ENCODE results near the gene COPS7B. TPM values are rescaled to one million over a fixed set of nuclear protein-coding genes. Genes with fewer than 3 reads are reported as not detected.

The COPS7B gene
- total RNA-seq, 4 donors from 2014 or later: 28.8 to 45.1 (median 37.1) TPM

DNA sequence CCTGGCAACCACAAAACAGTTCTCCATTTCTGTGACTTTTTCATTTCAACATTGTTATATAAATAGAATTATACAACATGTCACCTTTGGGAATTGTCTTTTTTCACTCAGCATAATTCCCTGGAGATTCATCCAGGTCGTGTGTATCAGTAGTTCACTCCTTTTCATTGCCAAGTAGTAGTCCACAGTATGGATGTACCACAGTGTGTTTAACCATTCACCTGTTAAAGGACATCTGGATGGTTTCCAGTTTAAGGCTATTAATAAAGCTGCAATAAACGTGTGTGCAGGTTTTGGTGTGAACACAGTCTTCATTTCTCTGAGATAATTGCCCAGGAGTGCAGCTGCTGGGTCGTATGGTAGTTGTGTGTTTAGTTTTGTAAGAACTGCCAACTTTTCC is 35.7 kb downstream of the COPS7B start:
- Histone ChIP-seq H3K27me3 (no peaks in the 10 kb centered on the region), H3K4me1 (no peaks in the 10 kb centered on the region), H3K27ac (no peak overlapping the region), H3K9me3 (no peaks in the 10 kb centered on the region), H3K4me3 (replicated peaks in 1 of 3) (no peak overlapping the region), H3K36me3 (no peaks in the 10 kb centered on the region)
- intact Hi-C loops (cut with DNase I): no loop called here
- 59 to 69% methylated on average over 3 of the region's 3 CpGs for WGBS, 2 donors
- TF ChIP-seq, protein P1, sequence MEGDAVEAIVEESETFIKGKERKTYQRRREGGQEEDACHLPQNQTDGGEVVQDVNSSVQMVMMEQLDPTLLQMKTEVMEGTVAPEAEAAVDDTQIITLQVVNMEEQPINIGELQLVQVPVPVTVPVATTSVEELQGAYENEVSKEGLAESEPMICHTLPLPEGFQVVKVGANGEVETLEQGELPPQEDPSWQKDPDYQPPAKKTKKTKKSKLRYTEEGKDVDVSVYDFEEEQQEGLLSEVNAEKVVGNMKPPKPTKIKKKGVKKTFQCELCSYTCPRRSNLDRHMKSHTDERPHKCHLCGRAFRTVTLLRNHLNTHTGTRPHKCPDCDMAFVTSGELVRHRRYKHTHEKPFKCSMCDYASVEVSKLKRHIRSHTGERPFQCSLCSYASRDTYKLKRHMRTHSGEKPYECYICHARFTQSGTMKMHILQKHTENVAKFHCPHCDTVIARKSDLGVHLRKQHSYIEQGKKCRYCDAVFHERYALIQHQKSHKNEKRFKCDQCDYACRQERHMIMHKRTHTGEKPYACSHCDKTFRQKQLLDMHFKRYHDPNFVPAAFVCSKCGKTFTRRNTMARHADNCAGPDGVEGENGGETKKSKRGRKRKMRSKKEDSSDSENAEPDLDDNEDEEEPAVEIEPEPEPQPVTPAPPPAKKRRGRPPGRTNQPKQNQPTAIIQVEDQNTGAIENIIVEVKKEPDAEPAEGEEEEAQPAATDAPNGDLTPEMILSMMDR (IDR thresholded peaks at IDR 0.05): no peak
- TF ChIP-seq POLR2A (IDR thresholded peaks at IDR 0.05): no peak
- DNase-seq: no peak

DNA sequence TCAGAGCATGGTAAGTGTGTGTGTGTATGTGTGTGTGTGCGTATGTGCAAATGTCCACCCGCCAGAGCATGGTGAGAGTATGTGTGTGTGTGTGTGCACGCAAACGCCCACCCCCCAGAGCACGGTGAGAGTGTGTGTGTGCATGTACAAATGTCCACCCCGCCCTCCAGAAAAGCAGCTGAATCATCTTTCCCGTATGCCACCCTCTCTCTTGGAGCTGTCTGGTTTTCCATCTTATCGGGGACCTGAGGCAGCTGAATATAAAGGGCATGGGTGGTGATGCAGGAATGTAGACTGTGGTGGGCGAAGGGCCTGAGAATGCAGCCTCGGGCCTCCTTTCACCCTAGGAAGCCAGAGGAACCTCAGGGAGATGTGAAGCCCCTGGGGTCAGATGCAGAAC is 66.9 kb downstream of the COPS7B start:
- no peak overlapping the region for H3K4me3 ChIP-seq (replicated peaks in 1 of 3)
- DNase-seq: no peak
- H3K27me3 ChIP-seq: no peaks in the 10 kb centered on the region
- H3K4me1 ChIP-seq: no peaks in the 10 kb centered on the region
- no peaks in the 10 kb centered on the region for H3K36me3 ChIP-seq
- TF ChIP-seq, protein P1 (IDR thresholded peaks at IDR 0.05): no peak
- TF ChIP-seq POLR2A (IDR thresholded peaks at IDR 0.05): no peak
- H3K9me3 ChIP-seq: no peaks in the 10 kb centered on the region
- intact Hi-C loops (cut with DNase I): loop anchor here (5.0 kb wide), 1 partner anchor 74 kb away; the partner anchor contains the start of gene NPPC
- no peak overlapping the region for H3K27ac ChIP-seq
- 89 to 92% methylated on average over 10 of the region's 10 CpGs for WGBS, 2 donors

DNA sequence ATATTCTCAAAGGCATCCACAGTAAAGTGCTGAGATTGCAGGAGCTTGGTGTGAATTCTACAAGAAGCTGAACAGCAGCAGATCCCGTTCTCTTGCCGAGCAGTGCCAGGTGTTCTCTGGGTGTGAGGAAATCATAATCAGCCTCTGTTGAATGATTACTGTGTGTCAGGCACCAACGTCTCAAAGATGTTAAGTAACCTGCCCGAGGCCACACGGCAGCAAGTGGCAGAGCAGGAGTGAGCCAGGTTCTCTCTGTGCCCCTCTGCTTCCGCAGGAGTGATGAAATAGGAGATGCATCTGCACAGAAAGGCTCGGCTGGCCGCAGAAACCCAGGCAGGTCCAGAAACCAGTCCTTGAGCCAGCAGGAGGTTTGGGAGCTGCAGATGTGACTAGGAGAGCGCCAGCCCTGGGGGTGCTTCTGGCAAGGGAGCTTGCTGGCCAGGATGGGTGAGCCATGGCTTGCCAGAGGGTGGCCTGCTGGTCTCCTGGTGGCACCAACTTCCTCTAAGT is 68.4 kb downstream of the COPS7B start:
- no peak for DNase-seq
- Histone ChIP-seq H3K9me3 (no peaks in the 10 kb centered on the region), H3K27me3 (no peaks in the 10 kb centered on the region), H3K4me1 (no peaks in the 10 kb centered on the region), H3K36me3 (no peaks in the 10 kb centered on the region), H3K4me3 (replicated peaks in 1 of 3) (no peak overlapping the region), H3K27ac (no peak overlapping the region)
- TF ChIP-seq POLR2A (IDR thresholded peaks at IDR 0.05): no peak
- TF ChIP-seq, protein P1 (IDR thresholded peaks at IDR 0.05): no peak
- WGBS, 2 donors: 85 to 94% methylated on average over 6 to 9 of the region's 9 CpGs
- intact Hi-C loops (cut with DNase I): loop anchor here (5.0 kb wide), 2 partner anchors 73 to 583 kb away; partner anchors contain the start of gene NPPC

DNA sequence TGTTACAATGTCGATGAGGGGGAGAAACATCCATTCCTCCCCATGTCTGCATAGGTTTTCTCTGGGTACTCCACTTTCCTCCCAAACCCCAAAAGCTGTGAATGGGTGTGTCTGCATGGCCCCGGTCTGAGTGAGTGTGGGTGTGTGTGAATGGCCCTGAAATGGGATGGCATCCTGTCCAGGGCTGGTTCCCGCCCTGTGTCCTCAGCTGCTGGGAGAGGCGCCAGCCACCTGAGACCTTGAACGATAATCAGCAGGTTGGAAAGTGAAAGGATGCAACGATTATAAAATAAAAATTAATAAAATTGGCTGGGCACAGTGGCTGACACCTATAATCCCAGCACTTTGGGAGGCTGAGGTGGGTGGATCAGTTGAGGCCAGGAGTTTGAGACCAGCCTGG is 70.7 kb downstream of the COPS7B start:
- Histone ChIP-seq H3K27me3 (no peaks in the 10 kb centered on the region), H3K27ac (no peak overlapping the region), H3K36me3 (no peaks in the 10 kb centered on the region), H3K9me3 (no peaks in the 10 kb centered on the region), H3K4me1 (no peaks in the 10 kb centered on the region), H3K4me3 (replicated peaks in 1 of 3) (no peak overlapping the region)
- intact Hi-C loops (cut with DNase I): loop anchor here (5.0 kb wide), 1 partner anchor 580 kb away; no protein-coding TSS in a partner anchor
- TF ChIP-seq, protein P1 (IDR thresholded peaks at IDR 0.05): no peak
- no peak for TF ChIP-seq POLR2A (IDR thresholded peaks at IDR 0.05)
- no peak for DNase-seq
- WGBS, 2 donors: 85 to 86% methylated on average over 6 of the region's 6 CpGs

Small RNA genes lying within 50 kb of the gene (small RNA-seq; reads per million reads assigned to genes)
- not detected for gene AC073476.4

Other genes starting within 250 kb of the COPS7B start
- gene TEX44, start 193.6 kb upstream of the COPS7B start, total RNA-seq: under 1 TPM in 1 of 4 donors, not detected in 3; 0.54 TPM
- gene PTMA, start 77.9 kb upstream of the COPS7B start, total RNA-seq: 1,000 to 10,000 TPM in 3 of 4 donors, 100 to 1,000 TPM in 1; 631 to 1,160 (median 1,099) TPM
- 10 to 100 TPM; 19.8 to 46.1 (median 28.5) TPM for gene PDE6D, start 5.2 kb upstream of the COPS7B start, total RNA-seq
- not detected for gene NPPC, start 140.0 kb downstream of the COPS7B start, total RNA-seq
- 10 to 100 TPM; 42.2 to 68.7 (median 50.3) TPM for gene DIS3L2, start 175.3 kb downstream of the COPS7B start, total RNA-seq